B cell (primary cell): ENCODE data around the gene GALNT10. TPM values are rescaled to one million over a fixed set of nuclear protein-coding genes. Genes with fewer than 3 reads are reported as not detected.
A peak's percentile ranks its signal among the peaks of the same experiment; 100 is the strongest.

Experiments
- ATAC-seq: fragments of 200-7000 bp; cut with Tn5 transposase; one replicate; pipeline ENCODE4 v1.10.0; 2021; ENCODE audit warnings: low read depth, mild to moderate bottlenecking, moderate number of reproducible peaks, moderate library complexity
- CTCF ChIA-PET: fragments of 350-600 bp; sonication (Branson Sonifier 250); formaldehyde crosslinking; loops from one replicate; lab custom pipeline; 2021; ENCODE audit warnings: antibody characterized with exemption, inconsistent platforms; lab: Charles Lee
- POLR2A ChIA-PET: fragments of 350-600 bp; sonication (Branson Sonifier 250); formaldehyde crosslinking; loops from one replicate; lab custom pipeline; 2021; ENCODE audit warnings: antibody characterized with exemption; lab: Charles Lee
- DNase-seq: peaks from one replicate; pipeline ENCODE4 v3.0.0; 2013
- H2AFZ ChIP-seq: 2 replicates; pipeline ENCODE4 v1.6.1; 2012; ENCODE audit warnings: mild to moderate bottlenecking, low read depth, low read length; ENCODE audit not compliant: insufficient read depth, poor library complexity, severe bottlenecking
- H3K27ac ChIP-seq, 2 donors: 1 replicate in 1 of 2; 2 replicates in 1 of 2; pipeline ENCODE4 v1.5.1; 2012 to 2013; ENCODE audit warnings: low read length in 2 of 2, mild to moderate bottlenecking in 2 of 2, moderate library complexity in 1 of 2
- H3K27me3 ChIP-seq, 4 experiments: fragments of 200-600 bp in 1 of 4; sonication (generic) in 1 of 4; replicated peaks in 1 of 4; 1 replicate in 2 of 4; 2 replicates in 2 of 4; pipeline versions ENCODE4 v1.6.1 to v1.7.0; 2013 to 2016; ENCODE audit warnings: low read length in 3 of 4, mild to moderate bottlenecking in 2 of 4, mixed read lengths in 1 of 4, moderate library complexity in 1 of 4; ENCODE audit not compliant: insufficient read depth in 4 of 4, control insufficient read depth in 3 of 4; ENCODE audit errors: control extremely low read depth in 1 of 4
- H3K36me3 ChIP-seq, 2 experiments: replicated peaks in 1 of 2; 1 replicate in 1 of 2; 2 replicates in 1 of 2; pipeline versions ENCODE4 v1.6.1 to v1.7.1; 2013; ENCODE audit warnings: low read length in 1 of 2; ENCODE audit not compliant: insufficient read depth in 2 of 2, control insufficient read depth in 1 of 2; ENCODE audit errors: control extremely low read depth in 1 of 2, extremely low read depth in 1 of 2
- H3K4me1 ChIP-seq, 2 donors: fragments of 200-600 bp in 1 of 2; sonication (generic) in 1 of 2; 1 replicate in 1 of 2; 2 replicates in 1 of 2; pipeline versions ENCODE4 v1.5.1 to v1.6.1; 2013 to 2017; ENCODE audit warnings: low read length in 2 of 2; ENCODE audit not compliant: control insufficient read depth in 2 of 2, insufficient read depth in 2 of 2
- H3K4me2 ChIP-seq: replicated peaks from 2 replicates; pipeline ENCODE3; 2012; ENCODE audit warnings: mild to moderate bottlenecking, low read depth, low read length; ENCODE audit not compliant: poor library complexity, severe bottlenecking
- H3K4me3 ChIP-seq, 5 experiments: fragments of 200-600 bp in 1 of 5; sonication (generic) in 1 of 5; 1 replicate in 3 of 5; 2 replicates in 2 of 5; pipeline versions ENCODE4 v1.5.1 to v1.7.0; 2011 to 2016; ENCODE audit warnings: low read length in 4 of 5, mild to moderate bottlenecking in 4 of 5, low read depth in 2 of 5, control low read depth in 1 of 5, moderate library complexity in 1 of 5; ENCODE audit not compliant: insufficient read depth in 1 of 5; ENCODE audit errors: control extremely low read depth in 1 of 5, extremely low read depth in 1 of 5
- H3K79me2 ChIP-seq: fragments of 200-600 bp; sonication (generic); one replicate; pipeline ENCODE4 v1.6.0; 2016; ENCODE audit warnings: low read length; ENCODE audit not compliant: control insufficient read depth, insufficient read depth
- H3K9ac ChIP-seq: fragments of 200-600 bp; sonication (generic); 2 replicates; pipeline ENCODE4 v1.6.1; 2017; ENCODE audit warnings: mild to moderate bottlenecking, low read length, moderate library complexity
- H3K9me3 ChIP-seq, 3 donors: one replicate each; pipeline versions ENCODE4 v1.6.1 to v1.7.1; 2013; ENCODE audit warnings: low read length in 2 of 3; ENCODE audit not compliant: control insufficient read depth in 2 of 3, insufficient read depth in 1 of 3; ENCODE audit errors: control extremely low read depth in 1 of 3
- H4K20me1 ChIP-seq: 2 replicates; pipeline ENCODE4 v1.6.0; 2012; ENCODE audit warnings: mild to moderate bottlenecking, low read length; ENCODE audit not compliant: insufficient read depth, control insufficient read depth, poor library complexity, severe bottlenecking
- H3K27ac Mint-ChIP-seq: one replicate; pipeline ENCODE4 v1.8.0; 2021; ENCODE audit warnings: mixed read lengths
- H3K27me3 Mint-ChIP-seq: one replicate; pipeline ENCODE4 v1.8.0; 2021; ENCODE audit warnings: mixed read lengths
- H3K4me1 Mint-ChIP-seq: one replicate; pipeline ENCODE4 v1.8.0; 2021; ENCODE audit warnings: mixed read lengths
- H3K4me3 Mint-ChIP-seq: one replicate; pipeline ENCODE4 v1.8.0; 2021; ENCODE audit warnings: mixed read lengths
- H3K9me3 Mint-ChIP-seq: one replicate; pipeline ENCODE4 v1.8.0; 2022; ENCODE audit warnings: mixed read lengths; ENCODE audit not compliant: insufficient read depth
- EZH2 ChIP-seq: IDR thresholded peaks from 2 replicates; pipeline ENCODE4 v1.6.1; 2012; ENCODE audit warnings: borderline replicate concordance, low read depth, mild to moderate bottlenecking, moderate library complexity, low read length; ENCODE audit not compliant: insufficient read depth, poor library complexity, severe bottlenecking
- WGBS: methylation state at CpG from one replicate; pipeline ENCODE4 v1.1.5; 2013; ENCODE audit warnings: missing lambda C conversion rate; ENCODE audit not compliant: insufficient coverage; 5-methylcytosine and 5-hydroxymethylcytosine counted together
- intact Hi-C: fragments of 100-400 bp; cut with micrococcal nuclease; formaldehyde crosslinking; loops from one replicate; pipeline ENCODE4 v1.10.0; 2022
- polyA plus RNA-seq: library from polyadenylated mRNA; depleted of rRNA; stranded (reverse); fragments of >200 nt; gene quantifications from 2 replicates; pipeline ENCODE4 v1.2.3, GENCODE V29; 2012
- total RNA-seq, 2 donors: library from RNA; stranded (reverse); fragments of 120-200 nt in 1 of 2; gene quantifications; 1 replicate in 1 of 2; 2 replicates in 1 of 2; pipeline versions ENCODE4 v1.2.3 to v1.2.4, GENCODE V29; 2013 to 2022
- TF ChIP-seq, protein P1 (sequence below): fragments of 200-600 bp; IDR thresholded peaks from one replicate; pipeline ENCODE4 v1.8.0; 2022; ENCODE audit warnings: antibody characterized with exemption, mild to moderate bottlenecking

Gene GALNT10
- total and polyA plus RNA-seq, 2 donors (not counting 1 experiment from before 2014, with no cell fraction given) = 27.7 to 42.8 TPM

DNA sequence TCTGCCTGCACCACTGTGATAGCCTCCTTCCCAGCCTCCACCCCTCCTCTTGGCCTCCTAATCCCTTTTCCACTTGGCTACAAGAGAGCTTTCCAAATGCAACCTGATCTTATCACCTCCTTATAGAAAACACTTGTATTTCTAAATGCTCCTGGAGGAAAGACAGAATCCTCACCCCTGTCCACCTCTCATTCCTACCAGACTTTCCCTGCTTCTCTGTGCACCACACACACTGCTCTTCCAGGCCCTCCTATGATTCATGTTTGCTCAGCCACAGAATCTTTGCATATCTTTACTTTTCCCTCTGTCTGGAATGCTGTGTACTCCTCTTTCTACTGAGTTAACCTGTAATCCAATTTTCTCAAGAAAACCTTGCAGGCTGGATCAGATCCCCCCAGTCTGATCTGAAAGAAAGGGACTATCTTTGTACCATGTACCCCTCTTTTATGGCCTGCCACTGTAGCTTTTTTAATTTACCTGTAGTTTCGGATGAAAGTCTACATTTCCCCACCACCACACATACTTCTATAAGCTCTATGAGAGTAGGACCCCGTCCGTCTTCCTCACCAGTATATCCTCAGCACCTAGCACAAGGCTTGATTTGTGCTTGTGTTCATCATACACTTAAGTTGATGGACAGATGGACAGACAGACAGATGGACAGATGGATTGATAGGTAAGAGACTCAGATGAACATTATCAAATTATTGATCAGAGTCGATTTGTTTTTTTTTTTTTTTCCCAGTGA, 95.3 kb downstream of the GALNT10 start:
- Mint-ChIP-seq H3K4me3 (no peak overlapping the region), H3K9me3 (no peaks in the 10 kb centered on the region), H3K27me3 (no peaks in the 10 kb centered on the region), H3K4me1 (peaks cover 33% of the 10 kb centered on the region), H3K27ac (peak overlapping the region; percentile 39)
- no peaks in the 10 kb centered on the region for H3K9me3 ChIP-seq
- intact Hi-C loops = no loop called here
- TF ChIP-seq, protein P1, sequence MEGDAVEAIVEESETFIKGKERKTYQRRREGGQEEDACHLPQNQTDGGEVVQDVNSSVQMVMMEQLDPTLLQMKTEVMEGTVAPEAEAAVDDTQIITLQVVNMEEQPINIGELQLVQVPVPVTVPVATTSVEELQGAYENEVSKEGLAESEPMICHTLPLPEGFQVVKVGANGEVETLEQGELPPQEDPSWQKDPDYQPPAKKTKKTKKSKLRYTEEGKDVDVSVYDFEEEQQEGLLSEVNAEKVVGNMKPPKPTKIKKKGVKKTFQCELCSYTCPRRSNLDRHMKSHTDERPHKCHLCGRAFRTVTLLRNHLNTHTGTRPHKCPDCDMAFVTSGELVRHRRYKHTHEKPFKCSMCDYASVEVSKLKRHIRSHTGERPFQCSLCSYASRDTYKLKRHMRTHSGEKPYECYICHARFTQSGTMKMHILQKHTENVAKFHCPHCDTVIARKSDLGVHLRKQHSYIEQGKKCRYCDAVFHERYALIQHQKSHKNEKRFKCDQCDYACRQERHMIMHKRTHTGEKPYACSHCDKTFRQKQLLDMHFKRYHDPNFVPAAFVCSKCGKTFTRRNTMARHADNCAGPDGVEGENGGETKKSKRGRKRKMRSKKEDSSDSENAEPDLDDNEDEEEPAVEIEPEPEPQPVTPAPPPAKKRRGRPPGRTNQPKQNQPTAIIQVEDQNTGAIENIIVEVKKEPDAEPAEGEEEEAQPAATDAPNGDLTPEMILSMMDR = no peak
- TF ChIP-seq EZH2 = no peak
- peaks cover 28% of the 10 kb centered on the region for H3K79me2 ChIP-seq
- ChIA-PET CTCF (interaction anchor here (1.0 to 1.1 kb wide), 2 partner anchors 96 to 119 kb away, joined by 3 to 6 read pairs; partner anchors contain the start of gene GALNT10), POLR2A (no interaction called here)
- no peak overlapping the region for H3K27ac ChIP-seq
- peaks cover 0 to 5% of the 10 kb centered on the region in 2 experiments for H3K36me3 ChIP-seq
- H3K4me1 ChIP-seq = peaks cover 17 to 23% of the 10 kb centered on the region in 2 donors
- no peak for DNase-seq
- ATAC-seq = no peak
- H2AFZ ChIP-seq = no peak overlapping the region
- H3K4me2 ChIP-seq = no peak overlapping the region
- peaks cover 23% of the 10 kb centered on the region for H4K20me1 ChIP-seq
- H3K27me3 ChIP-seq = no peaks in the 10 kb centered on the region
- H3K9ac ChIP-seq = no peak overlapping the region
- no peak overlapping the region for H3K4me3 ChIP-seq
- WGBS = 100% methylated on average over 3 of the region's 4 CpGs

DNA sequence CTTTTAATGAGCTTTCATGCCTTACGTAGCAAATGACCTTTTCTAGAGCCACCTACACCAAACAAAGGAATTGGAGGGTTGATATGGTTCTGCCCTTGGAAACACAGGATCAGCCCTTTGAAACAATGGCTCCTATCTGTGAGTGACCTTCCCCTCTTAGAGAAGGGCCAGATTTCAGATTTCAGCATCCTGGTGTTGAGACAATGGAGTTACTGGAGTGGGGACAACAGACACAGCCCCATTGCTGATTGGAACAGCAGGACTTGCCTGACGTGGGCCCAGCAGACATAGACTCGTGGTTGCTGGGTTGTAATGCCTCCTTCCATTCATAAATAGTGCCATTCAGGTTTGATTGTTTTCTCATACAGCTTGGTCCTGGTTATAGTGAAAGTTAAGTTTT, 96.0 kb downstream of the GALNT10 start:
- Histone ChIP-seq H3K36me3 (peaks cover 0 to 5% of the 10 kb centered on the region in 2 experiments), H3K4me2 (no peak overlapping the region)
- WGBS = 100% methylated on average over 1 of the region's 3 CpGs

More for the DNA sequence above, 96.0 kb downstream of the GALNT10 start:
- Mint-ChIP-seq H3K9me3 (no peaks in the 10 kb centered on the region), H3K27ac (no peak overlapping the region), H3K27me3 (no peaks in the 10 kb centered on the region), H3K4me3 (no peak overlapping the region), H3K4me1 (peaks cover 33% of the 10 kb centered on the region)
- Histone ChIP-seq H3K79me2 (peaks cover 30% of the 10 kb centered on the region), H3K9me3 (no peaks in the 10 kb centered on the region), H3K27ac (no peak overlapping the region), H3K27me3 (no peaks in the 10 kb centered on the region), H4K20me1 (peaks cover 23% of the 10 kb centered on the region), H3K4me3 (no peak overlapping the region), H2AFZ (no peak overlapping the region), H3K9ac (no peak overlapping the region), H3K4me1 (peaks cover 17 to 23% of the 10 kb centered on the region in 2 donors)
- intact Hi-C loops = no loop called here
- TF ChIP-seq EZH2 = no peak
- TF ChIP-seq, protein P1 = no peak
- DNase-seq = no peak
- ChIA-PET CTCF (interaction anchor here (1.0 to 1.1 kb wide), 2 partner anchors 97 to 118 kb away, joined by 3 to 6 read pairs; partner anchors contain the start of gene GALNT10), POLR2A (no interaction called here)
- no peak for ATAC-seq
